GM21576 (cell line): ENCODE measurements around the gene SSH2.

ENCODE experiments used
- ATAC-seq: cut with Tn5 transposase; IDR thresholded peaks from one replicate; pipeline ENCODE4 v1.9.1; 2021; ENCODE audit warnings: mild to moderate bottlenecking, moderate library complexity; ENCODE audit not compliant: unreplicated experiment

SSH2 gene

GRCh38 chr17:29716566-29716965 is 213.5 kb downstream of the SSH2 start:
- no peak for ATAC-seq

GRCh38 chr17:29715680-29716079 is 214.3 kb downstream of the SSH2 start:
- ATAC-seq = no peak

- ATAC-seq = no peak
Observed at GRCh38 chr17:29714146-29714545, 215.9 kb downstream of the SSH2 start.

- ATAC-seq = no peak
Observed at GRCh38 chr17:29713626-29714025, 216.4 kb downstream of the SSH2 start.

GRCh38 chr17:29711588-29712385 is 218.2 kb downstream of the SSH2 start:
- no peak for ATAC-seq

GRCh38 chr17:29710891-29711418 is 219.1 kb downstream of the SSH2 start:
- ATAC-seq = no peak

- ATAC-seq = no peak
Observed at GRCh38 chr17:29710520-29710884, 219.5 kb downstream of the SSH2 start.

GRCh38 chr17:29709866-29710519 is 220.0 kb downstream of the SSH2 start:
- ATAC-seq = no peak

- no peak for ATAC-seq
Observed at GRCh38 chr17:29707212-29707571, 222.8 kb downstream of the SSH2 start.

- ATAC-seq = no peak
Observed at GRCh38 chr17:29706045-29706431, 224.0 kb downstream of the SSH2 start.

- ATAC-seq = no peak
Observed at GRCh38 chr17:29705386-29705785, 224.6 kb downstream of the SSH2 start.

- ATAC-seq = no peak
Observed at GRCh38 chr17:29699283-29699682, 230.7 kb downstream of the SSH2 start.

GRCh38 chr17:29698837-29699236 is 231.2 kb downstream of the SSH2 start:
- ATAC-seq = no peak

GRCh38 chr17:29698019-29698777 is 231.8 kb downstream of the SSH2 start:
- ATAC-seq = no peak

GRCh38 chr17:29697371-29697770 is 232.7 kb downstream of the SSH2 start:
- ATAC-seq = no peak

GRCh38 chr17:29694918-29695563 is 235.0 kb downstream of the SSH2 start:
- ATAC-seq = no peak

- ATAC-seq = no peak
Observed at GRCh38 chr17:29693751-29694150, 236.3 kb downstream of the SSH2 start.

- ATAC-seq = no peak
Observed at GRCh38 chr17:29687596-29687995, 242.4 kb downstream of the SSH2 start.

GRCh38 chr17:29686993-29687590 is 242.9 kb downstream of the SSH2 start:
- ATAC-seq = no peak

GRCh38 chr17:29683481-29683880 is 246.5 kb downstream of the SSH2 start:
- ATAC-seq = no peak

GRCh38 chr17:29682987-29683386 is 247.0 kb downstream of the SSH2 start:
- ATAC-seq = no peak
